GM06990 (cell line): ENCODE results near the gene PALD1.

ENCODE experiments used
- DNase-seq: peaks from one replicate; pipeline ENCODE4 v3.0.0-alpha.2; 2011; ENCODE audit not compliant: insufficient read length; ENCODE audit errors: extremely low read depth
- H3K27me3 ChIP-seq: replicated peaks from 2 replicates; pipeline ENCODE4 v1.6.0; 2011; ENCODE audit warnings: low read length; ENCODE audit not compliant: control insufficient read depth, insufficient read depth
- H3K36me3 ChIP-seq: 2 replicates; pipeline ENCODE4 v1.5.1; 2011; ENCODE audit warnings: low read length; ENCODE audit not compliant: control insufficient read depth, insufficient read depth
- H3K4me3 ChIP-seq: replicated peaks from 2 replicates; pipeline ENCODE4 v1.5.1; 2011; ENCODE audit warnings: low read depth, mild to moderate bottlenecking, control low read depth, low read length
- TF ChIP-seq, protein P1 (sequence below): IDR thresholded peaks from 2 replicates; pipeline ENCODE4 v1.5.1; 2011; ENCODE audit warnings: low read length, control low read depth, mild to moderate bottlenecking, inconsistent platforms; ENCODE audit not compliant: insufficient read depth, poor library complexity, severe bottlenecking

The PALD1 gene

GRCh38 chr10:70442332-70442988, 36.1 kb upstream of the PALD1 start:
- DNase-seq = no peak
- TF ChIP-seq, protein P1, sequence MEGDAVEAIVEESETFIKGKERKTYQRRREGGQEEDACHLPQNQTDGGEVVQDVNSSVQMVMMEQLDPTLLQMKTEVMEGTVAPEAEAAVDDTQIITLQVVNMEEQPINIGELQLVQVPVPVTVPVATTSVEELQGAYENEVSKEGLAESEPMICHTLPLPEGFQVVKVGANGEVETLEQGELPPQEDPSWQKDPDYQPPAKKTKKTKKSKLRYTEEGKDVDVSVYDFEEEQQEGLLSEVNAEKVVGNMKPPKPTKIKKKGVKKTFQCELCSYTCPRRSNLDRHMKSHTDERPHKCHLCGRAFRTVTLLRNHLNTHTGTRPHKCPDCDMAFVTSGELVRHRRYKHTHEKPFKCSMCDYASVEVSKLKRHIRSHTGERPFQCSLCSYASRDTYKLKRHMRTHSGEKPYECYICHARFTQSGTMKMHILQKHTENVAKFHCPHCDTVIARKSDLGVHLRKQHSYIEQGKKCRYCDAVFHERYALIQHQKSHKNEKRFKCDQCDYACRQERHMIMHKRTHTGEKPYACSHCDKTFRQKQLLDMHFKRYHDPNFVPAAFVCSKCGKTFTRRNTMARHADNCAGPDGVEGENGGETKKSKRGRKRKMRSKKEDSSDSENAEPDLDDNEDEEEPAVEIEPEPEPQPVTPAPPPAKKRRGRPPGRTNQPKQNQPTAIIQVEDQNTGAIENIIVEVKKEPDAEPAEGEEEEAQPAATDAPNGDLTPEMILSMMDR = no peak
- no peak overlapping the region for H3K4me3 ChIP-seq
- H3K27me3 ChIP-seq = no peaks in the 10 kb centered on the region; the same call in none of the 2 replicates
- no peaks in the 10 kb centered on the region for H3K36me3 ChIP-seq

DNA sequence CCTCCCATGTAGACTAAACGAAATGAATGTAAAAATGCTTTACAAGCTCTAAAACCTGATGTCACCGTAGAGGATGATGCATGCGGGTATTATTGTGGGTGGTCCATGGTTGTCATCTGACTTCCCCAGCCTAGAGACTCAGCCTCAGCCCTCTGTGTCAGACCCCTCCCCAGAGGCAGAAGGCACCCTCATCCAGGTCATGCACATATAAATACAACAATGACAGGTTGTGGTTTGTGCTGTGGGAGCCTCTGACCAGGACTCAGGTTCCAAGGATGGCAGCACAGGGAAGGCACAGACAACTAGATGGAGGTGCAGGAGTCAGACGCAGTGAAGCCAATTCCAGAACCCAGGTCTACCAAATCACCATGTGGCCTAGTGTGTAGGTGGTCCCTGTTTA, 33.8 kb upstream of the PALD1 start:
- no peak for DNase-seq
- Histone ChIP-seq H3K4me3 (no peak overlapping the region), H3K27me3 (no peaks in the 10 kb centered on the region; the same call in none of the 2 replicates), H3K36me3 (no peaks in the 10 kb centered on the region)
- TF ChIP-seq, protein P1 = no peak

DNA sequence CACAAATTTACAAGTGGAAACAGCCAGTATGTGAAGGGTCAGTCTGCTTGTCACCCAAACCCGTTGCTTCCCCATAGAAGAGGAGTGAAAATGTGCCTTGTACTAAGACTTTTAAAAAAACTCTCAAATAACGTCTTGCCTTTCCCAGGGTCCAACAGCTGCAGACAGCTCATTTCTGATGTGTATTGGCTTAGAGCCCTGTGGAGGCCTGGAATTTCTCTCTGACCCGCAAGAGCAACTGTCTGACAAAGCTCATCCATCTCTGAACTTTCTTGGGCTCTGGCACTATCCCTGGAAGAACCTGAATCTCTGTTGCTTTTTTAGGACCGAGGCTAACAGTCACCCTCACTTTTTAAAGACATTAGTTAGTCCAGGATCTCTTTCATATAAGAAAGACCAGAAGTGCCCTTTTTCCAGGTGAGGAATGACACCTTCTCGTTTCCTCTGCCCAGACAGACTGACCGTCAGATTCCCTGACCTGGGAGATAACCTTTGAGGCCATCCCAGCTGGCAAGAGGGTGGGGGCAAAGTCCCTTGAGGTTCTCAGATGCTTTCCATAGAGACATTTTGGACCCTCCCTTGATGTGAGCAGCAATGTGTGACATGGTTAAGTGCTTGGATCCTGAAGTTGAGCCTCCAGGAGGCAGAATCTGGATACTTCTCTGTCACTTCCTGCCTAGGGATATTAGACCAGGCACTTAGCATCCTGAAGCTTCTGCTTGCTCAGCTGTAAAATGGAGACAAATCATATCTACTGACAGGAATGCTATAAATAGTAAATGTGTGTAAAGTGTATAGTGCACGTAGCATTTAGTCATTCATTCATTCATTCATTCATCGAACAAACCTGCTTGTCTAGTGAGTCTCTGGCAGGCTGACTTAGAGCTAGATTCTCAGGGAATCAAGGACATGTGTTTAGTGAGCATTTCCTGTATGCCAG, 32.6 kb upstream of the PALD1 start:
- TF ChIP-seq, protein P1 = no peak
- Histone ChIP-seq H3K27me3 (no peaks in the 10 kb centered on the region; the same call in none of the 2 replicates), H3K4me3 (no peak overlapping the region), H3K36me3 (no peaks in the 10 kb centered on the region)
- DNase-seq = no peak

GRCh38 chr10:70448236-70448635, 30.3 kb upstream of the PALD1 start:
- DNase-seq = no peak
- H3K27me3 ChIP-seq = no peaks in the 10 kb centered on the region; the same call in 1 of the 2 replicates

DNA sequence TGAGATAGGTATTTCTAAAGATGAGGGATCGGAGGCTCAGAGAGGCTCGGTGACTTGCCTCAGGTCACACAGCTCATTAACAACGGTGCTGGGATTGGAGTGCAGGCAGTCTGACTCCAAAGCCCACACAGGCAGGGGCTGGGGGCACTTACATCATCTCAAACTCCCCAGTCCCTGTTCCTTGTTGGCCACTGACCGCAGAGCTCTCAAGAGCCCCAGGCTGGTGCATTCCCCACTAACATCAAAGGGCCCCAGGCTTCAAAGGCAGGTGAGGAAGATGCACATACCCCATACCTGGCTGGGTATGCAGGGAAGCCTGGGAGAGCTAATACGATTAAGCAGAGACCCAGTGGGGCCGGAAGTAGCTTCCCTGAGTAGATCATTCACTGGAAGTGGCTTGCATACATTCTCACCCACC, 23.3 kb upstream of the PALD1 start:
- no peak for DNase-seq
- no peak overlapping the region for H3K4me3 ChIP-seq
- TF ChIP-seq, protein P1 = no peak
- H3K36me3 ChIP-seq = no peaks in the 10 kb centered on the region
- no peaks in the 10 kb centered on the region; the same call in 1 of the 2 replicates for H3K27me3 ChIP-seq

More at GRCh38 chr10:70448236-70448635, 30.3 kb upstream of the PALD1 start:
- H3K36me3 ChIP-seq = no peaks in the 10 kb centered on the region
- H3K4me3 ChIP-seq = no peak overlapping the region
- TF ChIP-seq, protein P1 = no peak
